GM12873 (cell line): ENCODE measurements around the gene EXO1.

Experiments
- CTCF ChIP-seq: IDR thresholded peaks from 2 replicates; pipeline ENCODE4 v1.5.1; 2012; ENCODE audit warnings: low read depth, mild to moderate bottlenecking, moderate library complexity, low read length, control low read depth; ENCODE audit not compliant: insufficient read depth; ENCODE audit errors: missing control alignments

Gene EXO1

GRCh38 chr1:241816008-241816407 is 32.0 kb upstream of the EXO1 start:
- no peak for TF ChIP-seq CTCF

GRCh38 chr1:241817331-241817792 is 30.6 kb upstream of the EXO1 start:
- TF ChIP-seq CTCF = no peak

GRCh38 chr1:241817956-241818612 is 29.9 kb upstream of the EXO1 start:
- no peak for TF ChIP-seq CTCF

- no peak for TF ChIP-seq CTCF
Measured at GRCh38 chr1:241819340-241819866, 28.6 kb upstream of the EXO1 start.

- TF ChIP-seq CTCF = no peak
Measured at GRCh38 chr1:241821363-241821762, 26.6 kb upstream of the EXO1 start.

- TF ChIP-seq CTCF = no peak
Measured at GRCh38 chr1:241822846-241823245, 25.2 kb upstream of the EXO1 start.

GRCh38 chr1:241823925-241824324 is 24.1 kb upstream of the EXO1 start:
- no peak for TF ChIP-seq CTCF
